ENCODE measurements around the gene TSR3. TPM values are rescaled to one million over a fixed set of nuclear protein-coding genes. Genes with fewer than 3 reads are reported as not detected.
A peak's percentile ranks its signal among the peaks of the same experiment; 100 is the strongest.

TSR3 gene
- total RNA-seq, 4 donors from 2014 or later = 48.2 to 62.3 (median 53.6) TPM

DNA sequence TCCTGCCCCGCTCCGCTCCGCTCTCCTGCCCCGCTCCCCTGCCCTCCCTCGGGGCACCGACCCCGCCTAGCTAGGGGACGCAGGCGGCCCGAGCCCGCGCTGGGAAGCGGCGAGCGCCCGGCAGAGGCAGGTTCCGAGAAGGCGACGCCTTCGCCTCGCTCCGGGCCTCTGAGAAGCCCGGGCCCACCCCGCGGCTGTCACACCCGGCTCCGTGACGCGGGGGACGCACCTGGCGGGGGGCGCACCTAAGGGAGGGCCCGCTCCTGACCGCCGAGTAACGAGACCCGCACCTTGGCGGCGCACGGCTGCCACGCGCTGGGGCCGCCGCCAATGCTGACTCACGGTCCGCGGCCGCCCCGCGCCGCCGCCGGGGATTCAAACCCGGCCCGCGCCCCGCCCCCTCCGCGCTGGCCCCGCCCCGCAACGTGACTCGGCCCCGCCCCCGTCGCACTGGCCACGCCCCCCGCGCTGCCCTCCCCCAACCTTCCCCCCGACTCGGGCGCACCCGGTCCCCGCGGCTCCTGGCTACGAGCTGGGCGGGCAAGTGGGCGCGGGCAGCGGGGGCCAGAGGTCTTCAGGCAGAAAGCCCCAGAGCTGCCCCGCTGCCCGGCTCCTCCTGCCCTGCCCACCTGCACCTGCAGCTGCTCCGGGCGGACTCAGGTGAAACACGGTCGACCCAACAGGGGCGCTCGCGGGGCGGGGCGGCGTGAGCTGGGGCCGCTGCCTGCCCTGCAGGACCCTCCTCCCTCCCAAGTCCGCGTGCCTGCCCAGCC lies 27.8 kb upstream of the TSR3 start:
- H3K4me1 ChIP-seq = peaks cover 4 to 22% (median 13%) of the 10 kb centered on the region in 4 donors
- TF ChIP-seq, protein P1, sequence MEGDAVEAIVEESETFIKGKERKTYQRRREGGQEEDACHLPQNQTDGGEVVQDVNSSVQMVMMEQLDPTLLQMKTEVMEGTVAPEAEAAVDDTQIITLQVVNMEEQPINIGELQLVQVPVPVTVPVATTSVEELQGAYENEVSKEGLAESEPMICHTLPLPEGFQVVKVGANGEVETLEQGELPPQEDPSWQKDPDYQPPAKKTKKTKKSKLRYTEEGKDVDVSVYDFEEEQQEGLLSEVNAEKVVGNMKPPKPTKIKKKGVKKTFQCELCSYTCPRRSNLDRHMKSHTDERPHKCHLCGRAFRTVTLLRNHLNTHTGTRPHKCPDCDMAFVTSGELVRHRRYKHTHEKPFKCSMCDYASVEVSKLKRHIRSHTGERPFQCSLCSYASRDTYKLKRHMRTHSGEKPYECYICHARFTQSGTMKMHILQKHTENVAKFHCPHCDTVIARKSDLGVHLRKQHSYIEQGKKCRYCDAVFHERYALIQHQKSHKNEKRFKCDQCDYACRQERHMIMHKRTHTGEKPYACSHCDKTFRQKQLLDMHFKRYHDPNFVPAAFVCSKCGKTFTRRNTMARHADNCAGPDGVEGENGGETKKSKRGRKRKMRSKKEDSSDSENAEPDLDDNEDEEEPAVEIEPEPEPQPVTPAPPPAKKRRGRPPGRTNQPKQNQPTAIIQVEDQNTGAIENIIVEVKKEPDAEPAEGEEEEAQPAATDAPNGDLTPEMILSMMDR (IDR thresholded peaks at IDR 0.05) = no peak
- TF ChIP-seq POLR2A (IDR thresholded peaks at IDR 0.05) = no peak
- peak overlapping the region; percentile 43 to 65 (median 58) for H3K4me3 ChIP-seq
- peak; percentile 48 to 80 (median 67) for DNase-seq
- peaks cover 0 to 46% (median 0%) of the 10 kb centered on the region in 3 donors for H3K36me3 ChIP-seq
- H3K27me3 ChIP-seq = no peaks in the 10 kb centered on the region
- H3K27ac ChIP-seq = peak overlapping the region; percentile 33 to 62 (median 56)
- no peaks in the 10 kb centered on the region for H3K9me3 ChIP-seq

DNA sequence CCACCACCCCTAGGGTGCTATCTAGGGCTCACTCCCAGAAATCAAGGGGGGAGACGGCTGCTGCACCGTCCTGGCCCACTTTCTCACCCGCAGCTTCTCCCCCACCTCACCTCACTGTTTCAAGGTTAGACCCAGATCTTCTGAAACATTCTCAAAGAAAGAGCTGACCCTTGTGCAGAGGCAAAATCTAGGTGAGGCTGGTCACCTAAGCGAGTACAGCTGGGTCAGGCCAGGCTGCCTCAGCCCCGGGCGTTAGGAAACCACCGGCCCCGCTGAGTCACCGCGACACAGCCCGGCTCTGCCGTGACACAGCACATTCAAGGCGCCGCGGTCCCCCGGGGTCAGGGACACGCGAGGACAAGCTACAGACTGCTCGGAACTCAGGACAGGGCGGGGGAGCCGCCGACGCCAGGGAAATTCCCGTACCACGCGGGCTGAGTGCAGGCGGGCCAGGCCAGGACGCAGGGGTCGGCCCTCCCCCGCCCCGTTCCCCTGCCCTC lies 27.2 kb upstream of the TSR3 start:
- H3K4me3 ChIP-seq = peak overlapping the region; percentile 43 to 65 (median 58)
- TF ChIP-seq, protein P1 (IDR thresholded peaks at IDR 0.05) = no peak
- no peak for TF ChIP-seq POLR2A (IDR thresholded peaks at IDR 0.05)
- H3K4me1 ChIP-seq = peaks cover 4 to 22% (median 13%) of the 10 kb centered on the region in 4 donors
- H3K27ac ChIP-seq = peak overlapping the region; percentile 33 to 62 (median 56)
- H3K9me3 ChIP-seq = no peaks in the 10 kb centered on the region
- peak; percentile 45 to 82 (median 80) for DNase-seq
- H3K27me3 ChIP-seq = no peaks in the 10 kb centered on the region
- H3K36me3 ChIP-seq = peaks cover 0 to 46% (median 0%) of the 10 kb centered on the region in 3 donors

DNA sequence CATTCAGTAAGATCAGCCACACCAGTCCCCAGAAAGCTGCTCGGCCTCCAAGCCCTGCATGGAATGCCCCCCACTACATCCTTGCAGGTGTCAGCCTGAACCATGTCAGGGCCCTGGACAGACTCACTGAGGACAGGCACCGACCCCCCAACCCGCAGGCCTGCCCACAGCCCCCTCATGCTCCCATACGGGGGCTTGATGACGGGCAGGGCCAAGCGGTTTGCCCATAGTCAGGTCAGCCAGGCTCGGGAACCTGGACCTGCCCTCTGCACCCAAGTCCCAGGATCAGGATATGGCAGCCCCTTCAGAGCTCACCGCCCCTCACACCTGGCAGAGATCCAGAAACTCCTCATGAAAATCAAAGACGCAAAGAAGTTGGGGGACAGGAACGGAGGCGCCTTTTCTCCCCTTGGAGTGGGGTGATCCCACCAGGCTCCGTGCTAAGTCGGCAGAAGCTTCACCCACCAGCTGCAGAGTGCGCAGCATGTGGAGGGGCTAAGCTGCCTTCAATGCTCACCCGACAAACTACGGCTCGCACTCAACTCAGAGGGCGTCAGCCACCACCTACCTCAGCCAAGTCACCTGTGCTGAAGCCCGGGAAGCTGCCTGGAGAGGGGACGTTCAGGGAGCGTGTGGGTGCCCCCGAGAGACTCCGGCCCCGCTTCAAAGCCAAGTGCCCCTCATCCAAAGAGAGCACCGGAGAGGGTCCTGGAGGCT lies 26.6 kb upstream of the TSR3 start:
- no peak for DNase-seq
- Histone ChIP-seq H3K4me3 (peak overlapping the region in 2 of 4 donors; percentile 54 to 65), H3K36me3 (peaks cover 0 to 40% (median 0%) of the 10 kb centered on the region in 3 donors), H3K27ac (no peak overlapping the region), H3K4me1 (peaks cover 4 to 22% (median 13%) of the 10 kb centered on the region in 4 donors), H3K9me3 (no peaks in the 10 kb centered on the region), H3K27me3 (no peaks in the 10 kb centered on the region)
- TF ChIP-seq POLR2A (IDR thresholded peaks at IDR 0.05) = no peak
- TF ChIP-seq, protein P1 (IDR thresholded peaks at IDR 0.05) = no peak

DNA sequence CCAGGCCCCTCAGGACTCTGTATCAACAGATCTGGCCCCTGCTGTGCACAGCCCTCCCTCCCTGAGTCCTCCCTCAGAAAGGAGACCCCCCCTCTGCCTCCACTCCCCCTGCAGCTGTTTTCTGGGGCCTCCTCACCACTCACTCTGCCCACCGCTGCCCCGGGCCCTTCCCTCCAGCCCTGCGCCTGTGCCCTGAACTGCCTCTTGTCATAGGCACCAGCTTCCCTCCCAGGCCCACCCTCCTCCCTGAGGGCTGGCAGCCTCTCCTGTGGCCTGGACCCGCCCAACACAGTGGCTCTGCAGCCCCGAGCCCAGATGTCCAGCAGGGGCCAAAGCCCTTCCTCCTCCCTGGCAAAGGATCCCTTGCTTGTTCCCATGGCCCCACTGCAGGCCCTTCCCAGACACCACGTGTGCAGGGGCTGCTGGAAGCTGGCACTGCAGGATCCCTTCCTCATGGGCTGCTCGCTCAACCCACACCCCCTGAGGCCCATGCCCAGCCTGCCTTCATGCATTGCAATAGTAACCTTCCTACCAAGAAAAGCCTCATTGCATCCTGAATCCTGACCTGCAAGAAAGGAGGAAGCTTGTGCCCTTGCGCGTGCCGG lies 25.8 kb upstream of the TSR3 start:
- no peaks in the 10 kb centered on the region for H3K9me3 ChIP-seq
- peaks cover 4 to 22% (median 13%) of the 10 kb centered on the region in 4 donors for H3K4me1 ChIP-seq
- peaks cover 0 to 38% (median 0%) of the 10 kb centered on the region in 3 donors for H3K36me3 ChIP-seq
- TF ChIP-seq, protein P1 (IDR thresholded peaks at IDR 0.05) = no peak
- TF ChIP-seq POLR2A (IDR thresholded peaks at IDR 0.05) = no peak
- H3K27me3 ChIP-seq = no peaks in the 10 kb centered on the region
- DNase-seq = no peak
- H3K27ac ChIP-seq = no peak overlapping the region
- no peak overlapping the region for H3K4me3 ChIP-seq

DNA sequence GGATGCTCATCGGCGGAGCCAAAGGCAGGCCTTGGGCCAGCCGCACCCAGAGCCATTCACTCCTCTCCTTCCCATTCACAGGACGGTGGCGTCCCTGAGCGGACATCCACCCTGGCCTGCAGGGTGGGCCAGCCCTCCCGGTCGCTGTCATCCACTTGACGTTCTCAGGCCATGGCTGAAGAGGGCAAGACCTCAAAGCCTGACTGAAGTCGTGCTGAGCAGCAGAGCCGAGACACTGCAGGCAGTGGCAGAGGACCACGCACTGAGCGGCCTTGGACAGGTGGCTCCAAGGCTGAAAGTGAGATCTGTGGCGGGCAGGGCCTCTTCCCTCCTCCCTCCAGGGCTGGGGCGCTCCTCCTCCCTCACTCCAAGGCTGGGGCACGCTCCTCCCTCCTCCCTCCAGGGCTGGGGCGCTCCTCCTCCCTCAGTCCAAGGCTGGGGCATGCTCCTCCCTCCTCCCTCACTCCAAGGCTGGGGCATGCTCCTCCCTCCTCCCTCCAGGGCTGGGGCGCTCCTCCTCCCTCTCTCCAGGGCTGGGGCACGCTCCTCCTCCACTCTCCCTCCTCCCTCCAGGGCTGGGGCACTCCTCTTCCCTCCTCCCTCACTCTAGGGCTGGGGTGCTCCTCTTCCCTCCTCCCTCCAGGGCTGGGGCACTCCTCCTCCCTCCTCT lies 24.2 kb upstream of the TSR3 start:
- Histone ChIP-seq H3K9me3 (no peaks in the 10 kb centered on the region), H3K27ac (no peak overlapping the region), H3K27me3 (no peaks in the 10 kb centered on the region), H3K4me1 (peaks cover 4 to 22% (median 13%) of the 10 kb centered on the region in 4 donors), H3K36me3 (peaks cover 0 to 31% (median 0%) of the 10 kb centered on the region in 3 donors), H3K4me3 (no peak overlapping the region)
- DNase-seq = no peak
- no peak for TF ChIP-seq POLR2A (IDR thresholded peaks at IDR 0.05)
- TF ChIP-seq, protein P1 (IDR thresholded peaks at IDR 0.05) = no peak
